ENCODE measurements around the gene DOCK4.

- TF ChIP-seq CTCF (IDR thresholded peaks at IDR 0.05) (no peak), POLR2A (IDR thresholded peaks at IDR 0.05) (no peak), POLR2AphosphoS5 (IDR thresholded peaks at IDR 0.05) (no peak)
Measured at GRCh38 chr7:111765751-111766643, 440.2 kb downstream of the DOCK4 start.
